SU-DHL-6 (cell line): ENCODE results near the gene WASHC3.

ENCODE experiments used
- EZH2phosphoT487 ChIP-seq: fragments of 200-600 bp; sonication (generic), shearing (Covaris generic); conservative IDR thresholded peaks from 2 replicates; pipeline ENCODE4 v1.6.1; 2018; ENCODE audit warnings: mild to moderate bottlenecking, antibody characterized with exemption, low read length, moderate library complexity, mixed read lengths
- TF ChIP-seq, protein P1 (sequence below): fragments of 200-600 bp; sonication (generic); IDR thresholded peaks from one replicate; pipeline ENCODE4 v1.5.1; 2017; ENCODE audit warnings: antibody characterized with exemption, mild to moderate bottlenecking, low read length, moderate library complexity; ENCODE audit not compliant: insufficient read depth, poor library complexity, severe bottlenecking

DNA sequence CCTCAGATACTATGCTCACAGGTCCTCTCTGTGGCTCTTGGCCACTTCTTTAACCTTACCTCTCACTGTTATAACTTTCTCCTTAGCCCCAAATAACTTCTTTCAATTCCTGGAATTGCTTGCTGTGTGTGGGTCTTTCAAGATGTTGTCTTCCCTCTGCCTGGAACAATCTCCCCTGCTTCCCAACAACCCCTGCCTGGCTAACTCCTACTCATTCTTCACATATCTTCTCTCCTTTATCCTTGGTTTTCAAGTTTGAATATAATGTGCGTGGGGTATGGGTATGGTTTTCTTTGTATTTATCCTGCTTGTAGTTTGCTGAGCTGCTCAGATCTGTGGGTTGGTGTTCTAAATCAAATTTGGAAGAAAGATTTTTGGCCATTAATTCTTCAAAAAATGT, 2.7 kb upstream of the WASHC3 start:
- TF ChIP-seq, protein P1, sequence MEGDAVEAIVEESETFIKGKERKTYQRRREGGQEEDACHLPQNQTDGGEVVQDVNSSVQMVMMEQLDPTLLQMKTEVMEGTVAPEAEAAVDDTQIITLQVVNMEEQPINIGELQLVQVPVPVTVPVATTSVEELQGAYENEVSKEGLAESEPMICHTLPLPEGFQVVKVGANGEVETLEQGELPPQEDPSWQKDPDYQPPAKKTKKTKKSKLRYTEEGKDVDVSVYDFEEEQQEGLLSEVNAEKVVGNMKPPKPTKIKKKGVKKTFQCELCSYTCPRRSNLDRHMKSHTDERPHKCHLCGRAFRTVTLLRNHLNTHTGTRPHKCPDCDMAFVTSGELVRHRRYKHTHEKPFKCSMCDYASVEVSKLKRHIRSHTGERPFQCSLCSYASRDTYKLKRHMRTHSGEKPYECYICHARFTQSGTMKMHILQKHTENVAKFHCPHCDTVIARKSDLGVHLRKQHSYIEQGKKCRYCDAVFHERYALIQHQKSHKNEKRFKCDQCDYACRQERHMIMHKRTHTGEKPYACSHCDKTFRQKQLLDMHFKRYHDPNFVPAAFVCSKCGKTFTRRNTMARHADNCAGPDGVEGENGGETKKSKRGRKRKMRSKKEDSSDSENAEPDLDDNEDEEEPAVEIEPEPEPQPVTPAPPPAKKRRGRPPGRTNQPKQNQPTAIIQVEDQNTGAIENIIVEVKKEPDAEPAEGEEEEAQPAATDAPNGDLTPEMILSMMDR: no peak
- TF ChIP-seq EZH2phosphoT487: no peak
